K562 (cell line): ENCODE data around the gene CYS1. TPM values are rescaled to one million over a fixed set of nuclear protein-coding genes. Genes with fewer than 3 reads are reported as not detected.

ENCODE experiments used
- BMI1 ChIP-seq: fragments of 150-350 bp; IDR thresholded peaks from 2 replicates; pipeline ENCODE4 v1.6.1; 2014; ENCODE audit warnings: low read length
- CREB3L1 ChIP-seq: fragments of 450-650 bp; IDR thresholded peaks from 2 replicates; pipeline ENCODE4 v1.6.1; 2014; ENCODE audit warnings: low read depth, mild to moderate bottlenecking, moderate library complexity, borderline replicate concordance
- CREM ChIP-seq: IDR thresholded peaks from 2 replicates; pipeline ENCODE4 v1.6.1; 2014; ENCODE audit warnings: antibody characterized with exemption, low read depth
- CTCF ChIP-seq, 3 experiments: IDR thresholded peaks in 2 of 3; conservative IDR thresholded peaks in 1 of 3; 2 replicates each; pipeline ENCODE4 v1.5.1; 2011 to 2012; ENCODE audit warnings: low read length in 3 of 3, mild to moderate bottlenecking in 3 of 3, control low read depth in 2 of 3, improper control_type of control experiment in 1 of 3, inconsistent platforms in 1 of 3, low read depth in 1 of 3, mixed read lengths in 1 of 3, moderate library complexity in 1 of 3; ENCODE audit not compliant: insufficient read depth in 2 of 3
- ESRRA ChIP-seq: fragments of 450-650 bp; IDR thresholded peaks from 2 replicates; pipeline ENCODE4 v1.6.1; 2014; ENCODE audit warnings: low read depth, mild to moderate bottlenecking, moderate library complexity, borderline replicate concordance
- FUS ChIP-seq: fragments of 200-400 bp; formaldehyde crosslinking; optimal IDR thresholded peaks from 2 replicates; pipeline ENCODE3; 2017; ENCODE audit warnings: low read depth, low read length
- GTF2F1 ChIP-seq: IDR thresholded peaks from 2 replicates; pipeline ENCODE4 v1.6.1; 2011; ENCODE audit warnings: low read depth, low read length, improper control_type of control experiment
- MIER1 ChIP-seq: fragments of 450-650 bp; IDR thresholded peaks from 2 replicates; pipeline ENCODE4 v1.6.1; 2016; ENCODE audit warnings: antibody characterized with exemption, mild to moderate bottlenecking, low read depth
- MTA3 ChIP-seq: fragments of 450-650 bp; formaldehyde crosslinking; IDR thresholded peaks from 2 replicates; pipeline ENCODE4 v1.6.1; 2017; ENCODE audit warnings: mild to moderate bottlenecking, borderline replicate concordance
- PATZ1 ChIP-seq: fragments of 250-450 bp; sonication (Bioruptor Pico); IDR thresholded peaks from 2 replicates; pipeline ENCODE4 v1.5.0; 2020; ENCODE audit warnings: mild to moderate bottlenecking, borderline replicate concordance
- PHF20 ChIP-seq: fragments of 450-650 bp; IDR thresholded peaks from 2 replicates; pipeline ENCODE4 v1.6.1; 2018; ENCODE audit not compliant: partially characterized antibody
- POLR2A ChIP-seq: fragments of 450-650 bp; conservative IDR thresholded peaks from 2 replicates; pipeline ENCODE4 v1.6.1; 2016
- POLR3A ChIP-seq: IDR thresholded peaks from 2 replicates; pipeline ENCODE4 v1.6.1; 2011; ENCODE audit warnings: borderline replicate concordance, mild to moderate bottlenecking, moderate library complexity; ENCODE audit not compliant: insufficient read length, insufficient read depth; ENCODE audit errors: extremely low read depth
- SIX5 ChIP-seq, 2 experiments: IDR thresholded peaks; 2 replicates each; pipeline ENCODE4 v1.6.1; 2011; ENCODE audit warnings: low read length in 2 of 2, borderline replicate concordance in 1 of 2, low read depth in 1 of 2, mild to moderate bottlenecking in 1 of 2, moderate library complexity in 1 of 2; ENCODE audit not compliant: insufficient read depth in 1 of 2
- SLC30A9 ChIP-seq: fragments of 250-450 bp; sonication (Bioruptor Pico); IDR thresholded peaks from 2 replicates; pipeline ENCODE4 v1.8.0; 2022; ENCODE audit warnings: mild to moderate bottlenecking, moderate library complexity
- SMAD3 ChIP-seq: fragments of 450-650 bp; formaldehyde crosslinking; conservative IDR thresholded peaks from 2 replicates; pipeline ENCODE4 v1.4.0; 2020; ENCODE audit warnings: mild to moderate bottlenecking
- SNAPC5 ChIP-seq: fragments of 250-450 bp; sonication (Bioruptor Pico); IDR thresholded peaks from 2 replicates; pipeline ENCODE4 v1.8.0; 2021; ENCODE audit warnings: moderate library complexity, mild to moderate bottlenecking, inconsistent platforms
- SPI1 ChIP-seq: IDR thresholded peaks from 2 replicates; pipeline ENCODE4 v1.6.1; 2011; ENCODE audit warnings: low read depth, low read length, control low read depth, borderline replicate concordance
- polyA plus RNA-seq, 8 experiments: library from polyadenylated mRNA; depleted of rRNA in 4 of 8; stranded (reverse) in 5 of 8; unstranded in 3 of 8; fragments of >200 nt; fragmentation: Nextera tagmentation in 2 of 8; fragmentation: Illumina TruSeq in 1 of 8; extraction: Ambion mirVana in 2 of 8; extraction: Trizol in 1 of 8; gene quantifications; 2 replicates each; pipeline versions ENCODE4 v1.2.1 to v1.2.3, GENCODE V29; 2011 to 2014; ENCODE audit warnings: inconsistent platforms in 1 of 8, missing spikeins in 1 of 8
- total RNA-seq, 7 experiments: library from RNA; depleted of rRNA in 6 of 7; stranded (reverse); fragments of >200 nt in 6 of 7; fragmentation: Illumina TruSeq in 2 of 7; extraction: Trizol in 2 of 7; gene quantifications; 2 replicates each; pipeline versions ENCODE4 v1.2.1 to v1.2.3, GENCODE V29; 2011 to 2021; ENCODE audit warnings: low replicate concordance in 1 of 7
- TF ChIP-seq, protein P1 (sequence below): fragments of 450-650 bp; formaldehyde crosslinking; IDR thresholded peaks from 2 replicates; pipeline ENCODE4 v1.4.0; 2022; ENCODE audit warnings: missing genetic modification characterization

Gene CYS1
- total and polyA plus RNA-seq, 9 of the 15 experiments (the other 6 are each of a cell fraction or from before 2014, with no cell fraction given), result 0.11 to 0.13 TPM; not detected in 7

DNA sequence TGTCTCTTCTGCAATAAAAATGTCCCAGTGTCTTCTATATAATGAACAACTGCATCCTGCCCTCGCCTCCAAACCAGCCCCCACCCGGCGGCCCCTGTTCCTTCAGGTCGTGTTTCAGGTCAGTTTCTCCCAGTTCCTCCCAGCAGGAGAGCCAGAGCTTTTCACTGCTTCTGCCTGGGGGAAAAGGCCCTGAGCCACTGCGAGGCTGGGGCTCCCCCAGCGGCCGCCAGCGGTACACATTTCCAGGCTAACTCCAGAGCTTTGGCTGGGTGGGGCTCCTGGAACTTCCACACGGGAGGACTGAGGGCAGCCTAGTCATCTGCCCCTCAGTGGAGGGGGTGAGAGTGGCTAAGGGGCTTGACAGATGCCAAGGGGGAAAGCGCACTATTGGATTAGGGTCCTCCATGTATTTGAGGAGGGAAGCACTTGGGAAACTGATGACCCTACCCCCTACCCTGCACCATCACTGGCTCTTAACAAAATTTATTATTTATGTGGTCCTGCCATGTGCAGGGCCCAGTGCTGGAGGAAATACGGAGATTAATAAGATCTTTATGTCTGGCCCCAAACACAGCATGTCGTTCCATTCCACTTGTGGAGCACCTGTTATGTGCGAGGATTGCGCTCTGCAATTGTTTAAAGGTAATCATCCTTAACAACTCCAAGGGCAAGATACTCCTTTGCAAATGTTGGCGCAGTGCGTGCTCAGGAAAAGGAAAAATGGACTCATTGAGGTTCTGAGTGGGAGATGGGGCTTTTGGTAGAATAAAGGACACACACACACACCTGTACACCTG is 17.3 kb upstream of the CYS1 start (continued):
- TF ChIP-seq SIX5 (IDR thresholded peaks at IDR 0.05; ENCODE audit: borderline replicate concordance in 1 of 2, insufficient read depth in 1 of 2, low read depth in 1 of 2, low read length in 2 of 2), result no peak
- no peak for TF ChIP-seq POLR2A
- TF ChIP-seq PHF20, result no peak
- TF ChIP-seq POLR3A, result no peak
- TF ChIP-seq SMAD3 (CRISPR knock-in tag), result no peak
- TF ChIP-seq PATZ1 (CRISPR knock-in tag), result no peak
- 0 out of 2 replicates have a peak, but pooled peaks have one; percentile 38 for TF ChIP-seq MTA3
- TF ChIP-seq SLC30A9, result no peak
- peak; percentile 93 to 97 (median 96) for TF ChIP-seq CTCF (IDR thresholded peaks at IDR 0.05 in 2 of 3, conservative IDR thresholded peaks at IDR 0.05 in 1 of 3; ENCODE audit: insufficient read depth in 2 of 3, low read depth in 1 of 3, low read length in 3 of 3)
- TF ChIP-seq GTF2F1, result no peak
- TF ChIP-seq MIER1, result no peak
- peak; percentile 59; the same call in 1 of the 2 replicates for TF ChIP-seq SPI1
- no peak for TF ChIP-seq SNAPC5 (CRISPR knock-in tag)
- TF ChIP-seq, protein P1, sequence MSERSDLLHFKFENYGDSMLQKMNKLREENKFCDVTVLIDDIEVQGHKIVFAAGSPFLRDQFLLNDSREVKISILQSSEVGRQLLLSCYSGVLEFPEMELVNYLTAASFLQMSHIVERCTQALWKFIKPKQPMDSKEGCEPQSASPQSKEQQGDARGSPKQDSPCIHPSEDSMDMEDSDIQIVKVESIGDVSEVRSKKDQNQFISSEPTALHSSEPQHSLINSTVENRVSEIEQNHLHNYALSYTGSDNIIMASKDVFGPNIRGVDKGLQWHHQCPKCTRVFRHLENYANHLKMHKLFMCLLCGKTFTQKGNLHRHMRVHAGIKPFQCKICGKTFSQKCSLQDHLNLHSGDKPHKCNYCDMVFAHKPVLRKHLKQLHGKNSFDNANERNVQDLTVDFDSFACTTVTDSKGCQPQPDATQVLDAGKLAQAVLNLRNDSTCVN (CRISPR knock-in tag), result no peak
- TF ChIP-seq ESRRA, result 0 out of 2 replicates have a peak, but pooled peaks have one; percentile 19
- no peak for TF ChIP-seq BMI1
- TF ChIP-seq FUS, result no peak
- TF ChIP-seq CREB3L1, result peak; percentile 28; the same call in 1 of the 2 replicates
- no peak for TF ChIP-seq CREM
